ENCODE results near the gene PPP1R9A.

Gene PPP1R9A

DNA sequence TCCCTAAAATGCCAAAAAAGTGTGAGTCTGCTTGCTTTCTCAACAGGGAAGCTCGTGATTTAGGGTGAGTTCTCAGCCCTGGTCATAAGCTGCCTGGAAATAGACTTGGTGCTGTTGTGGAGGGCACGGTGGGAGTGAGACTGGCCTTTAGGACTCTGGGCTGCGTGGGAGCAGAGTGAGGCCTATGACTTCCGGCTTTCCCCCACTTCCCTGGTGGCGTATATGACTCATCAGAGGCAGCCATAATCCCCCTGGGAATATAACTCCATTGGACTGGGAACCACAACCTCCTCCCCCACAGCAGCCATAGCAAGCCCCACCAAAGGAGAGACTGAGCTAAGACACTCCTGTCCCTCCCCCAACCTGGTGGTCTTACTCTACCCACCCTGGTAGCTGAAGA, 321.9 kb downstream of the PPP1R9A start:
- H3K9me3 Mint-ChIP-seq, result no peaks in the 10 kb centered on the region
- H3K4me3 Mint-ChIP-seq, result no peak overlapping the region
- DNase-seq, result no peak
- H3K36me3 Mint-ChIP-seq (ENCODE audit: low read depth), result no peaks in the 10 kb centered on the region
- H3K4me1 Mint-ChIP-seq (ENCODE audit: low read depth), result no peaks in the 10 kb centered on the region
- H3K27ac Mint-ChIP-seq, result no peak overlapping the region
- H3K27me3 Mint-ChIP-seq, result peaks cover 9% of the 10 kb centered on the region

DNA sequence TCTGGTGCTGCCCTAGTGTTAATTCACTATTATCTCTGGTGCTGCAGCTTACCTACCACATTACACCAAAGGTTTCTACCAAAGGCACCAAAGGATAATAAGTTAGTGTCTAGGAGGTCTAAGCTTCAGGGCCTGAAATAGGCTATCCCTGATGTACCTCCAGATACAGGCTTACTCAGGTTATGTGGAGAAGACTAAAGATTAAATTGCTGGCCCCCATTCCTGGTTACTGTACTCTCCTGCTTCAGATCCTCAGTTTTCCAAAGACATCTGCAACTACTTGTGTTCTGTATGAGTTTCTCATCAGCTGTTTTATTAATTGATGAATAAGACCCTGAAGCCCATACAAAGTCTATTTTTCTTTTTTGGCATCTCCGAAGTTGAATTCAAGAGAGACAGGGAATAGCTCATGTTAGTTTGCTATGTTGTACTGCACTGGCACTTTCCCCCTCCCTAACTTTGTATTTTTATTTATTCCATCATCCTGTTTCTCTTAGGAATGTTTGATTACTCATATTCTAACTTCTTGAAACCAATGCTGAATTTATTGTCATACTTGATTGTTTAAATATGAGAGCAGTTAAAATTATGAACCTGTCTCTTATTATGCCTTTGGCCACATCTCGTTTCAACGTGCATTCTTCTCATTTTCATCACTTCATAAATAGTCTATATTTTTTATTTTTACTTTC, 331.0 kb downstream of the PPP1R9A start:
- Mint-ChIP-seq H3K36me3 (ENCODE audit: low read depth) (no peaks in the 10 kb centered on the region), H3K4me3 (no peak overlapping the region), H3K4me1 (ENCODE audit: low read depth) (no peaks in the 10 kb centered on the region), H3K9me3 (no peaks in the 10 kb centered on the region), H3K27ac (no peak overlapping the region), H3K27me3 (no peaks in the 10 kb centered on the region)
- DNase-seq, result no peak

DNA sequence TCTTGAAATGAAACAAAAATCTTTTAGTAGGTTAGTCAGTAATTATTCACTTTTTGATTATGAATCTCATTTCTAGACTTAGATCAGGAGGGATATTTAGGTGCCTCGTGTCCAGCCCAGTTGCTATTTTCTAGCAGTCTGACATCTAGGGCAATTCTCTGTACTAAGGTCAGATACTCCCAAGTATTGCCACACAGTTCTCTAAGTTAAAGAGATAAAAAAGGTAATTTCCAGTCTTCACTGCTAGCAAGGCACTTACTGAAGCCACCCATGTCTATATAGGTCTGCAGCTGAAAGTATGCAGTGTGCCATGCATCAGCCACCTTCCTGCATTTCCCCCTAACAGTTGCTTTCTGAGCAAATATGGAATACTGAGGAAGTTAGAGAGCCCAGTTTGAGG, 333.5 kb downstream of the PPP1R9A start:
- Mint-ChIP-seq H3K9me3 (no peaks in the 10 kb centered on the region), H3K36me3 (ENCODE audit: low read depth) (no peaks in the 10 kb centered on the region)

GRCh38 chr7:95242266-95242665, 334.9 kb downstream of the PPP1R9A start:
- no peaks in the 10 kb centered on the region for H3K4me1 Mint-ChIP-seq (ENCODE audit: low read depth)

More for the DNA sequence above, 333.5 kb downstream of the PPP1R9A start:
- H3K27me3 Mint-ChIP-seq, result no peaks in the 10 kb centered on the region
- no peaks in the 10 kb centered on the region for H3K4me1 Mint-ChIP-seq (ENCODE audit: low read depth)
- H3K4me3 Mint-ChIP-seq, result no peak overlapping the region
- no peak for DNase-seq
- no peak overlapping the region for H3K27ac Mint-ChIP-seq

DNA sequence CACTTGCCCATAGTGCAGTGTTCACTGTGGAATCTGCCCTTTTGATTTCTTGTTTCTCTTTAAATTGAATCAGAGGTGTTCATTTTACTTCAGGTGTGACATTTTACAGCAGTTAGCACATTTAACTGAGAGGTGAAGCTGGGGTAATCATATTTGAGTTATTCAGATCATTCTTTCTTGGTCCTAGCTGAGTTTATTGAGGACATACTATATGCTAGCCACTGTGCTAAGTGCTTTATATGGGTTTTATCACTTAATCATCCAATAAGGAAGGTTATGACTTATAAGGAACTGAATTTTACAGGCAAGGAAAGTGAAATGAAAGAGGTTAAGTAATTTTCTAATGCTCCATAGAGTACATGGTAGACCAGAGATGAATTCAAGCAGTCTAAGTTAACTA, 337.2 kb downstream of the PPP1R9A start:
- Mint-ChIP-seq H3K4me3 (no peak overlapping the region), H3K9me3 (no peaks in the 10 kb centered on the region), H3K4me1 (ENCODE audit: low read depth) (no peaks in the 10 kb centered on the region), H3K27ac (no peak overlapping the region), H3K36me3 (ENCODE audit: low read depth) (no peaks in the 10 kb centered on the region), H3K27me3 (peaks cover 2% of the 10 kb centered on the region)
- DNase-seq, result no peak

More at GRCh38 chr7:95242266-95242665, 334.9 kb downstream of the PPP1R9A start:
- Mint-ChIP-seq H3K27ac (no peak overlapping the region), H3K36me3 (ENCODE audit: low read depth) (no peaks in the 10 kb centered on the region), H3K4me3 (no peak overlapping the region), H3K27me3 (peaks cover 2% of the 10 kb centered on the region), H3K9me3 (no peaks in the 10 kb centered on the region)
- no peak for DNase-seq

DNA sequence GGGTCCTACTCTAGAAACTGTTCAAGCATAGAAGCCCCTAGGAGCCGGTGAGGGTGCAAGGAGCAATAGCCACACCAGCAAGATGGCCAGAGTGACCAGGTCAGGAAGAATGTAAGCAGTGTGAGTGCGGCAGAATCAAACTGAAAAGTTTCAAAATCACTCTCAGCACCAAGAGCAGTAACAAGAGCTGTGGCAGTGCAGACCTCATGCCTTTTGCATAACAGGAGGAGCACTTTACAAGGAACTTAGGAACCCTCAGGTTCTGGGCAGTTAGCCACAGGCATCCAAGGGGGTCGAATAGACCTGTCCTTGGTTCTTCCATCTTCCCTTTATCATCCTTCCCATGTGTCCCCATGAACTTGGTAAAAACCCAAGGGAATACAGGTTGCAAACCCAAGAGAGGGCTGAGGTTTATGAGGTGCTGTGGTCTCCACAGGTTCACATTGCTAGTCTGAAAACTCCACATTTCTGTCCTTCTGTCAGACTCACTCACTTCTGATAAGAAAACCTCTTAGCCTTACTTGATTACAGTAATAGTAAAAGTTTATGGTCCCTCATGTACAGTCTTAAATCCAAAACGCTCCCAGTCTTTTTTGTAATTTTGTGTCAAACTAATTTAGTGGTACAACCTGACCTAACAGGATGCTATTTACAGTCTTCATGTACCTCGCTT, 338.6 kb downstream of the PPP1R9A start:
- H3K36me3 Mint-ChIP-seq (ENCODE audit: low read depth), result no peaks in the 10 kb centered on the region
- no peak overlapping the region for H3K27ac Mint-ChIP-seq
- H3K4me1 Mint-ChIP-seq (ENCODE audit: low read depth), result no peaks in the 10 kb centered on the region
- no peak overlapping the region for H3K4me3 Mint-ChIP-seq
- no peaks in the 10 kb centered on the region for H3K9me3 Mint-ChIP-seq
- peaks cover 2% of the 10 kb centered on the region for H3K27me3 Mint-ChIP-seq
- DNase-seq, result no peak

DNA sequence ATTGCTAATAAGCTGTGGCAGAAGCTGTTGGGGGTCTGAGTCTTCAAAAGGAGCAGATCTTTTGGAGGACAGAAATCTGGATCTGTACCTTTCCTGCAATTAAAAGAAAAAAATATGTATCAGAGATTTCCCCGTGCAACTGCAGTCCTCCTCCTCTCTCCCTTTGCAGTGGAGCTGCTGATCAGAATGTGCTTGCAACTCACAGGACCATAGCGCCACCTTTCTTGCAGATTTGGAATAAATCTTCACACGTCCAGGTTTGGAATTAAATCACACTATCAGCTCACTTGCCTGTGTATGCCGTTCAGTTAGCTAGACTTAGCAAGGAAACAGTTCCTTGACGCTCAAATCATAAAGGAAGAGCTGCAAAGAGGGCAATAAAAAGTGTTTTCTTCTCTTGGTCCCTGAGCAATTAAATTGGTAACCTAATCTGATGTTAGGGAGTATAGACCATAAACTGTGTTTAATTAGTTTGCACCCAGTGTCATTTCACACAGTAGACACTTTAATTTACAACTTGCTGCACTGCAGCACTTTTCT, 339.5 kb downstream of the PPP1R9A start:
- Mint-ChIP-seq H3K9me3 (no peaks in the 10 kb centered on the region), H3K27ac (no peak overlapping the region), H3K27me3 (peaks cover 2% of the 10 kb centered on the region), H3K36me3 (ENCODE audit: low read depth) (no peaks in the 10 kb centered on the region), H3K4me1 (ENCODE audit: low read depth) (no peaks in the 10 kb centered on the region), H3K4me3 (no peak overlapping the region)
- no peak for DNase-seq

DNA sequence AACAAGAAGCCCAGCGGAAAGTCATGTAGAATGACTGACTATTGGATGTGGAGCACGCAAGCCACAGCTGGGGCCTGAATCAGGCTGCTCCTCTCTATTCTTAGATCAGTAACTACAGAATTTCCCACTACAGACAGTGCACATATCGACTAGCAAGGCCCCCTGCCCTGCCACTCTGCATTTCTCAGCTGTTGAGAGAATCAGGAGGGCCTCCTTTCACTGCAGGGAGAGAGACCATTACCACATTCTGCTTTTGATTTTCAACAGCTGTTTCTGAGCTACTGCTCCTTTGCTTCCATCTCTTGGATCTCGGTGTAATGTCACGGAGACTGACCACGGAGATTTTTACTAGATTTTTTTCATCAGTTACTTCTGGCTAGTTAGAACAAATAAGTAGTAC, 343.2 kb downstream of the PPP1R9A start:
- Mint-ChIP-seq H3K27ac (no peak overlapping the region), H3K9me3 (no peaks in the 10 kb centered on the region), H3K4me3 (no peak overlapping the region), H3K4me1 (ENCODE audit: low read depth) (no peaks in the 10 kb centered on the region), H3K27me3 (peaks cover 4% of the 10 kb centered on the region), H3K36me3 (ENCODE audit: low read depth) (no peaks in the 10 kb centered on the region)
- no peak for DNase-seq

DNA sequence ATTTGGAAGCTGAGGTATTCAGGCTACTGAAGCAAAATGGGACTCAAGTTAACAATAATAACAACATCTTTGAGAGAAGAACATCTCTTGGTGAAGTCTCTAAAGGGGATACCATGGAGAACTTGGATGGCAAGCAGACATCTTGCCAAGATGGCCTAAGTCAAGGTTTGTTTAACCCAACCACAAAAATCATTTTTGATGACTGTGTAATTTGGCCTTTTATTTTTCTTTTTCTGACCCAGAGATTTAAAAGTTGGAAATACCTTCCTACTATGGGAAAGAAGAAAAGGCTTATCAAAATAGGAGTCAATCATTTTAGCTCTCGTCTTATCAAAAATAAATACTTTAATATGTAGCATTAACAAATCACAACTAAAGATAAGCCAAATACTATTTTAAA, 344.6 kb downstream of the PPP1R9A start:
- Mint-ChIP-seq H3K9me3 (no peaks in the 10 kb centered on the region), H3K36me3 (ENCODE audit: low read depth) (no peaks in the 10 kb centered on the region), H3K27ac (no peak overlapping the region), H3K27me3 (peaks cover 4% of the 10 kb centered on the region), H3K4me1 (ENCODE audit: low read depth) (no peaks in the 10 kb centered on the region), H3K4me3 (no peak overlapping the region)
- no peak for DNase-seq

GRCh38 chr7:95253986-95254385, 346.6 kb downstream of the PPP1R9A start:
- Mint-ChIP-seq H3K27me3 (peaks cover 2% of the 10 kb centered on the region), H3K4me3 (no peak overlapping the region), H3K36me3 (ENCODE audit: low read depth) (no peaks in the 10 kb centered on the region), H3K27ac (no peak overlapping the region), H3K9me3 (no peaks in the 10 kb centered on the region), H3K4me1 (ENCODE audit: low read depth) (no peaks in the 10 kb centered on the region)
- no peak for DNase-seq

GRCh38 chr7:95255691-95256090, 348.3 kb downstream of the PPP1R9A start:
- DNase-seq, result no peak
- no peaks in the 10 kb centered on the region for H3K9me3 Mint-ChIP-seq
- no peaks in the 10 kb centered on the region for H3K36me3 Mint-ChIP-seq (ENCODE audit: low read depth)
- H3K27me3 Mint-ChIP-seq, result peaks cover 2% of the 10 kb centered on the region
- H3K4me3 Mint-ChIP-seq, result no peak overlapping the region
- H3K27ac Mint-ChIP-seq, result no peak overlapping the region
- no peaks in the 10 kb centered on the region for H3K4me1 Mint-ChIP-seq (ENCODE audit: low read depth)

GRCh38 chr7:95261895-95262415, 354.6 kb downstream of the PPP1R9A start:
- no peaks in the 10 kb centered on the region for H3K9me3 Mint-ChIP-seq
- H3K4me3 Mint-ChIP-seq, result no peak overlapping the region
- H3K27me3 Mint-ChIP-seq, result no peaks in the 10 kb centered on the region
- H3K36me3 Mint-ChIP-seq (ENCODE audit: low read depth), result no peaks in the 10 kb centered on the region
- no peak overlapping the region for H3K27ac Mint-ChIP-seq
- no peak for DNase-seq
- H3K4me1 Mint-ChIP-seq (ENCODE audit: low read depth), result no peaks in the 10 kb centered on the region

GRCh38 chr7:95262875-95263274, 355.5 kb downstream of the PPP1R9A start:
- Mint-ChIP-seq H3K4me1 (ENCODE audit: low read depth) (no peaks in the 10 kb centered on the region), H3K36me3 (ENCODE audit: low read depth) (no peaks in the 10 kb centered on the region), H3K9me3 (no peaks in the 10 kb centered on the region), H3K27ac (no peak overlapping the region), H3K4me3 (no peak overlapping the region), H3K27me3 (no peaks in the 10 kb centered on the region)
- DNase-seq, result no peak

GRCh38 chr7:95263785-95264362, 356.5 kb downstream of the PPP1R9A start:
- Mint-ChIP-seq H3K4me3 (no peak overlapping the region), H3K4me1 (ENCODE audit: low read depth) (no peaks in the 10 kb centered on the region), H3K9me3 (no peaks in the 10 kb centered on the region), H3K36me3 (ENCODE audit: low read depth) (no peaks in the 10 kb centered on the region), H3K27me3 (no peaks in the 10 kb centered on the region), H3K27ac (no peak overlapping the region)
- no peak for DNase-seq

DNA sequence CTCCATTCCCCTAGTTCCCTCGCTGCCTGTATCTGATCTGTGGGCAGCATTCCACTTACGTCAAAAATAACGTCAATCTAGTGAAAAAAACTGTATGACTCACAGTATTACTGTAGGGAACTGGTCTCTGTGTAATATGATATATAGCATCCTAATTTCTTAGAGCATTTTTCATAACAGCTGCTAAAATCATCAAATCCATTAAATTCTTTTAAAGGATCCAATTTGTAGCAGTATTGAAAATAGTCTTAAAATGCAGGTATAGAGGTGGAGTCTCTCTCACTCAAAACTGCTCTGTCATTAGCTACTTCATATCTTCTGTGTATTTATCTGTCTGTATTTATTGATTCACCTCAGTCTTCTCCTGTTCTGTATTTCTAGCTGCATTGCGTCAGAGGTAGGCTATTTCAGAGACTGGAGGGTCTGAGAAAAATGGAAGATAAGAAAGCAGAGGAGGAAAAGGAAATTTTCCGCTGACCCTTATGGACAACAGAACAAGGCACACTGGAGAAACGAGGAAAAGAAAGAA, 357.0 kb downstream of the PPP1R9A start:
- Mint-ChIP-seq H3K4me3 (no peak overlapping the region), H3K27me3 (no peaks in the 10 kb centered on the region), H3K4me1 (ENCODE audit: low read depth) (no peaks in the 10 kb centered on the region), H3K9me3 (no peaks in the 10 kb centered on the region), H3K27ac (no peak overlapping the region), H3K36me3 (ENCODE audit: low read depth) (no peaks in the 10 kb centered on the region)
- DNase-seq, result no peak

Measured in activated T-cell treated with anti-CD3 and anti-CD28 coated beads, Interleukin-2, amount 50 U/mL, for 24 hours (primary cell).